Activated effector memory CD4-positive, alpha-beta T cell treated with Interleukin-2 at 50 U/mL for 16 hours (primary cell): ENCODE results near the gene PRIM2.
"Not testable (repeated sequence)": the region's sequence is repeated elsewhere in the genome, so short reads cannot be mapped to it uniquely, and the experiment has no call there.

Experiments used
- DNase-seq: peaks from one replicate; pipeline ENCODE4 v3.0.0-alpha.2; 2020

The PRIM2 gene

DNA sequence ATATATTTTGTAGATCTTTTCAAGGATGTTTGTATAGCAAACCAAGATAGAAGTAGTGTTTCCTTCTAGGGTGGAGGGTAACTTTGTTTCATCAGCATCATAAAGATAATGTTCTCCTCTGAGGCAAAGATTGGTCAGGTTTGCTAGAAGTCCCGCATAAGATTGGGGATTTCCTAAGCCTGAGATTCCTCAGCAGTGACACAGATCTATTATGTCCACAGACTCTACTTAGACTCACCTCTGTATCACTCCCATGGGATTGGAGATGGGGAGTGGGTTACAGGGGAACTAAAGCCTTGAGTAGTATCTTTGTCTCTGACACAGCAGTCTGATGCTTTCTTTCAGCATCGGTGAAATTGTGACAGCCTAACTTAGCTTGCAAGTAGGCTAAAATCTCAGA, 341.1 kb downstream of the PRIM2 start:
- not testable (repeated sequence) for DNase-seq

DNA sequence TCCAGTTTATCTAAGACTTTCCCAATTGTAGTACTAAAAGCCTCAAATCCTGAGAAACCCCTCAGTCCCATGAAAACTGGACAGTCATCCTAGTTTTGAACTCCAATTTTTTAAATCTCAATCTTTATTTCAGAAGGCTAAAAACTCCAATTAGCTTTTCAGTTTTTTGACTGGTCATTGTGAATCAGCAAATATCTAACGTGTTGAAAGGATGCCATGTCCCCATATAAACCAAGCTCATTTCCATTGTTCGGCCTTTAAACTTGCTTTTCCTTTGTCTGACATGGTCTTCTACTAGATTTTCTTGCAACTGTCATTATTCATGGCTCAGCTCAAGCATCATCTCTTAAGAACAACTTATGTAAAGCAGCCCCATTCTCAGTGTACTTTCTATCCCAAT, 342.4 kb downstream of the PRIM2 start:
- DNase-seq, result not testable (repeated sequence)

DNA sequence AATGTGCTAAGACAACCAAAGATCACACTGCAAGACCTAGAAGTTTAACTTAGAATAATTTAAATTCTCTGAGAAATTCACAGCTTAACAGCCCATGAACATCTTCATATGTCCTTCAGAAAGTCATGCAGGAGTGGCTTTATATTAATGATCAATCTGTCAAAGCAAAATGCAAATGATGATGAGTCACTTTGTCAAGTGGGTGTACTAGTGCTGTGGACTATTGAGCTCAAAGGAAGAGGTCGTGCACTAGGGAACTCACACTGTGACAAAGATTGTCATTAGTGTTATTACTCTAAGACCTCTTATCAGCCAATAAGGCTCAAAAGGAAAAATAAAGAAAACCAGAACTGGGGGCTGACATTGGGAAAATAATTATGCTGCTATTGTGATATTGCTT, 343.5 kb downstream of the PRIM2 start:
- DNase-seq, result not testable (repeated sequence)

DNA sequence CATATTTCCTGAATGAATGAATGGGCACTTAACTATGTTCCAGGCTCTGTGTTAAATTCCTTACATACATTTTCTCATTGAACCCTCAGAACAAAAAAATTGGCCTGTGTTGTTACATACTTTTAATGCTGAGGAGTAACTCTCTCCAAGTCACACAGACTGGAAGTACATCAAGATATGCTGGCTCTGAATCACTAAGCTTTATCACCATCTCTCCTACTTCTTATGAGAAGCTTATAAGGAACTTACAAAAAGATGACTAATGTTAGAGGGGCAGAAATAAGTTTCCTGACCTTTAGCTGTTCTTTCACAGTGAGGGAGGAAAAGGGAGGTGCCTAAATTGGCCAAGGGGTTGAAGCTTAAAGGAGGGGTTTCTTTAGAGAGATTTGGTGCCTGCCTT, 350.7 kb downstream of the PRIM2 start:
- not testable (repeated sequence) for DNase-seq

DNA sequence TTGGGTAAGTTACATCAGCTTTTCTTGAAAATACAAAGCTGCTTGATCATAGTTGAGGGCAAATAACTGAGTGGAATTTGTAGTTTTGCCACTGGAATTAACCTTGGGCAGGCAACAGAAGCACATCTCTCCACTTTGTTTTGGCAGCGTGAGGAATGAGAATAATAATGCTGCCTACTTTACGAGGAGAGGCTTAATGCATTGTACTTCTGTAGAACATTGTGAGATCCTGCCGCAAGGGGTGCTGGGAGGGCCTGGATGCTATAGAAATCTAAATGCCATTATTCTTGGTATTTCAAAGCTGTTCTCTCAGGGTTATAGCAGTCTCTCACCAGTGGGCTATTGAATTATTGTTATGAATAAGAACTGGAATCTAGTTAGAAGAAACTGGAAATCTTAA, 353.8 kb downstream of the PRIM2 start:
- not testable (repeated sequence) for DNase-seq

DNA sequence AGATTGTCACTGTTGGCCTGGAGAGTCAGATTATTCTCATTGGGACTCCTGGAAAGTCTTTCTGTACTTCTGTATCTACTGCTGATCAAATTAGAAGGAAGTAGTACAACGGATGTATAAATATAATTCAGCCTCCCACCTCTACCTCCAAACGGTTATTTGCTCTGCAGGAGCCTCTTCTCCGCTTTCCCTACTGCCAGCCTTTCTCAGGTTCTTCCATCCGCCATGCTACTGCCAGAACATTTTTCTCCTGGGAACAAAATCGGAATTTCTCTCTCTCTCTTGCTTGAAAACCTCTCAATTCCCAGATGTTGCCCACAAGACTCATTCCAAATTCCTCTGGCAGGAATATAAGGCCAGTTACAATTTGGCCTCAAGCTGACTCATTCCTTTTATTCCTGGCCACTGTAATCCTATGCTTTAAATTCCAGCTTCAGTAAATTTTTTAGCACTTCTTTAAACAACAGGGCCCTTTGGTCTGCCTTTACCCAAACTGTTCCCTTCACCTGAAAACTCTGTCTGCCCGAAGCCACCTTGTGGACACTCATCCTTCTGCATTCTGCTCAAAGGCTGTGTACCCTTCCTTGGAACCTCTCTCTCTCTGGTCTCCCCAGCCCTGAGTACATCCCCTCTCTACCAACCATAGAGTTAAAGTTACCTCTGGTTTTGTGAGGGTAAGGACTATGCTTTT, 354.7 kb downstream of the PRIM2 start:
- not testable (repeated sequence) for DNase-seq

DNA sequence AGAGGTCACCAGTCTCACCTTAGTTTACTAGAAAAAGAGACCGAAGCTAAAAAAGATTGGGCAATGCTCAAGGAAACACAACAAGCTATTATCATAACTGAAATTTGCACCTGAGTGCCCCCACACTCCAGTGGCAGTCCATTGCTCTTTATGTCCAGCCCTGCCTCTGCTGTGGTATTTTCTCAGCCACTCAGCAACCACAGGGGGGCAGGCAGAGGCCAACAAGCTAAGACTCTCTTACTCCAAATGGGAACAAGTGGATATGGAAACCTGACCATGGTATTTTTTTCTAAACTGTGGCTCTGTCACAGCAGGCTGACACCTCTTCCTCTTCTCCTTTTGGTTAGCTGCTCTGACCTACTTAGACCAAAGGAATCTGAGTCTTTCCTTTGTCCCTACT, 355.9 kb downstream of the PRIM2 start:
- DNase-seq, result not testable (repeated sequence)

DNA sequence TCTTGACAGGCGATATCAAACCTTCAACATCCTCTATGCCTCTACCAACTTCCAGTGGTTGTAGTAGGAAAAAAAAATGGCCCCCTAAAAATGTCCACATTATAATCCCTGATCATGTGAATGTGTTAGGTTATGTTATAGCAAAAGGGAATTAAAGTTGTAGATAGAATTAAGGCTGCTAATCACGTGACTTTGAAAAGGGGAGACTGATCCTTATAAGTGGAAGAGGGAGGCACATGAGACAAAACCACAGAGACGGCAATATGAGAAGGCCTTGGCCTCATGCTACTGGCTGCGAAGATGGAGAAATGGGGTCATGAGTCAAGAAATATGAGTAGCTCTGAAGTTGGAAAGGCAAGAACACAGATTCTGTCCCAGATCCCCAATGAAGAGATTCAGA, 358.0 kb downstream of the PRIM2 start:
- not testable (repeated sequence) for DNase-seq

DNA sequence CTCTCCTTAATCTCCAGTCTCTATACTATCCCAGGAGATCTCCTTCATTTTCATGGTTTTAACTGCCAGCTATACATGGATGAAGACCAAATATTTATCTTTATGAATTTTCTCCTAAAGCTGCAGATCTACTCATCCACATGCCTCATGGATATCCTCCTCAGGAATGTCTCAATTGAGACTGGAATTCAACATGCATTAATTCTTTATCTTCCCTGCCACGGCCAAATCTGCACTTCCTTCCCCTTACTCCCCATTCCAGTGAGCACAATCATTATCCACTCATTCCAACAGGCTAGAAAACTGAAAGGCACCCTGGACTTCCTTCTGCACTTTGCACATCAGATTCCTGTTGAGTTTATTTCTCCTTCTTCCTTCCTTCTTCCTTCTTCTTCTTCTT, 379.0 kb downstream of the PRIM2 start:
- not testable (repeated sequence) for DNase-seq
